A673 (cell line): ENCODE results near the gene IRF6. TPM values are rescaled to one million over a fixed set of nuclear protein-coding genes. Genes with fewer than 3 reads are reported as not detected.
A peak's percentile ranks its signal among the peaks of the same experiment; 100 is the strongest.

Experiments used
- BruUV-seq: library from RNA; stranded (reverse); fragments of 400-500 nt; replicated peaks from 2 replicates; lab custom pipeline; 2021; lab: Mats Ljungman, UMichigan
- CTCF ChIA-PET: fragments of 300-600 bp; sonication (Branson Sonifier 250); formaldehyde crosslinking; loops from one replicate; lab custom pipeline; 2022; ENCODE audit warnings: antibody characterized with exemption; lab: Charles Lee
- POLR2A ChIA-PET: fragments of 300-600 bp; sonication (Branson Sonifier 250); formaldehyde crosslinking; loops from one replicate; lab custom pipeline; 2022; ENCODE audit warnings: antibody characterized with exemption; ENCODE audit not compliant: low non-redundant PET; lab: Charles Lee
- DNase-seq: peaks from one replicate; pipeline ENCODE4 v3.0.0-alpha.2; 2015; ENCODE audit warnings: low spot score
- H3K27ac ChIP-seq: fragments of 200-600 bp; sonication (generic); 2 replicates; pipeline ENCODE4 v1.5.1; 2016; ENCODE audit warnings: mixed run types, low read depth, mild to moderate bottlenecking, mixed read lengths, antibody characterized with exemption, low read length; ENCODE audit not compliant: poor library complexity, severe bottlenecking
- H3K27me3 ChIP-seq: fragments of 200-600 bp; sonication (generic); replicated peaks from 2 replicates; pipeline ENCODE4 v1.6.1; 2017; ENCODE audit warnings: mixed run types, low read depth, mild to moderate bottlenecking, mixed read lengths, antibody characterized with exemption, low read length; ENCODE audit not compliant: insufficient read depth, poor library complexity
- H3K36me3 ChIP-seq: fragments of 200-600 bp; sonication (generic); 2 replicates; pipeline ENCODE4 v1.6.1; 2016; ENCODE audit warnings: mixed run types, mild to moderate bottlenecking, mixed read lengths, antibody characterized with exemption, low read length; ENCODE audit not compliant: insufficient read depth, poor library complexity, severe bottlenecking
- H3K4me1 ChIP-seq: fragments of 200-600 bp; sonication (generic); 2 replicates; pipeline ENCODE4 v1.6.1; 2017; ENCODE audit warnings: mixed run types, mild to moderate bottlenecking, mixed read lengths, antibody characterized with exemption, low read length; ENCODE audit not compliant: insufficient read depth, poor library complexity, severe bottlenecking
- H3K4me3 ChIP-seq: fragments of 200-600 bp; sonication (generic); 2 replicates; pipeline ENCODE4 v1.5.1; 2016; ENCODE audit warnings: low read depth, mixed run types, mild to moderate bottlenecking, mixed read lengths, low read length; ENCODE audit not compliant: poor library complexity, severe bottlenecking
- H3K9me3 ChIP-seq: fragments of 200-600 bp; sonication (generic); 2 replicates; pipeline ENCODE4 v1.6.1; 2016; ENCODE audit warnings: mixed run types, low read depth, mild to moderate bottlenecking, mixed read lengths, antibody characterized with exemption, low read length; ENCODE audit not compliant: poor library complexity, severe bottlenecking
- EZH2 ChIP-seq: fragments of 200-600 bp; sonication (generic); IDR thresholded peaks from 2 replicates; pipeline ENCODE4 v1.6.1; 2017; ENCODE audit warnings: borderline replicate concordance, low read depth, mild to moderate bottlenecking, mixed read lengths, antibody characterized with exemption, low read length; ENCODE audit not compliant: poor library complexity, severe bottlenecking
- intact Hi-C: fragments of 100-400 bp; cut with micrococcal nuclease; formaldehyde crosslinking; loops from one replicate; pipeline ENCODE4 v1.10.0; 2022; ENCODE audit not compliant: unreplicated experiment
- total RNA-seq: library from RNA; stranded (reverse); gene quantifications from 2 replicates; pipeline ENCODE4 v1.2.3, GENCODE V29; 2021
- TF ChIP-seq, protein P1 (sequence below): fragments of 300-800, 200-600 bp; sonication (generic); conservative IDR thresholded peaks from 2 replicates; pipeline ENCODE4 v1.5.1; 2017; ENCODE audit warnings: low read depth, mild to moderate bottlenecking, antibody characterized with exemption, low read length, moderate library complexity, mixed read lengths

The IRF6 gene
- total RNA-seq, 1 experiment from 2014 or later, result 0.17 TPM

DNA sequence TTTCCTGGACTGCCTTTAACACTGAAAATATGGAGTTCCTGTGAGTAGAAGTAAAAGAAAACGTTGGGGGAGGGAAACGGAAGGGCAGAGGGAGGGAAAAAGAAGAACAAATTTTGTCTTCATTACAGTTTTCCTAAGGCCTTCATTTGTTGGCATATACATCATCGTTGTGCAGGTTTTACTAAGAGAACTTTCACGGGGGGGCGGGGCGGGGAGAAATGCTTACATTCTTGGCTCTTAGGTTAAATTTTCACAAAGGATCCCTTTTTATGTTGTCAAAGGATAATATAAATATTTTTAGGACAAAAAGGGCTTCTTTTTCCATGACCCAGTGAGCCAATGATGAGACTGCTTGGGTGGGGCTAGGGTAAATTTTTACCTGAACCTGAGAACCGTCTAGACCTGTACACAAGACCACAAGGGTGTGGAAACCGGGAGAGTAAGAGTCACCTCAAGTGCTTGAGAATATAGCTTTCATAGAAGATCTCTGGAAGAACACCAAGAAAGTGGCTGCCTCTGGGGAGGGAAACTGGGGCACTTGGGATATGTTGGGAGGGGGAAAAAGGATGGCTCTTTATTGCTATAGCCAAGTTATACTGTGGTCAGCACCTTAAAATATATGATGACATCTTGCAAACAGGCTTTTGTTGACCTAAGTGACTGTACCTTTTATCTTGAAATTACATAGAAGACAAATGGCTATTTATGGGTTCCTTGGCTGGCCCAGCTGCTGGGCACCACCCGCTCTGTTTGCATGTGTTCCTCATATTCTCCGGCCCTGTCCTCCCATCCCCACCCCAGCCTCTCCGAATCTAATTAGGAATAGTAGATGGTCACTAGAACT, 19.9 kb upstream of the IRF6 start:
- POLR2A ChIA-PET, result no interaction called here
- Histone ChIP-seq H3K4me1 (peaks cover 11% of the 10 kb centered on the region), H3K4me3 (no peak overlapping the region), H3K36me3 (peaks cover 3% of the 10 kb centered on the region), H3K27ac (no peak overlapping the region), H3K27me3 (no peaks in the 10 kb centered on the region), H3K9me3 (no peaks in the 10 kb centered on the region)
- intact Hi-C loops, result no loop called here
- CTCF ChIA-PET, result no interaction called here
- TF ChIP-seq, protein P1, sequence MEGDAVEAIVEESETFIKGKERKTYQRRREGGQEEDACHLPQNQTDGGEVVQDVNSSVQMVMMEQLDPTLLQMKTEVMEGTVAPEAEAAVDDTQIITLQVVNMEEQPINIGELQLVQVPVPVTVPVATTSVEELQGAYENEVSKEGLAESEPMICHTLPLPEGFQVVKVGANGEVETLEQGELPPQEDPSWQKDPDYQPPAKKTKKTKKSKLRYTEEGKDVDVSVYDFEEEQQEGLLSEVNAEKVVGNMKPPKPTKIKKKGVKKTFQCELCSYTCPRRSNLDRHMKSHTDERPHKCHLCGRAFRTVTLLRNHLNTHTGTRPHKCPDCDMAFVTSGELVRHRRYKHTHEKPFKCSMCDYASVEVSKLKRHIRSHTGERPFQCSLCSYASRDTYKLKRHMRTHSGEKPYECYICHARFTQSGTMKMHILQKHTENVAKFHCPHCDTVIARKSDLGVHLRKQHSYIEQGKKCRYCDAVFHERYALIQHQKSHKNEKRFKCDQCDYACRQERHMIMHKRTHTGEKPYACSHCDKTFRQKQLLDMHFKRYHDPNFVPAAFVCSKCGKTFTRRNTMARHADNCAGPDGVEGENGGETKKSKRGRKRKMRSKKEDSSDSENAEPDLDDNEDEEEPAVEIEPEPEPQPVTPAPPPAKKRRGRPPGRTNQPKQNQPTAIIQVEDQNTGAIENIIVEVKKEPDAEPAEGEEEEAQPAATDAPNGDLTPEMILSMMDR, result no peak
- no peak for TF ChIP-seq EZH2
- BruUV-seq, result no TSS peak
- DNase-seq, result no peak

DNA sequence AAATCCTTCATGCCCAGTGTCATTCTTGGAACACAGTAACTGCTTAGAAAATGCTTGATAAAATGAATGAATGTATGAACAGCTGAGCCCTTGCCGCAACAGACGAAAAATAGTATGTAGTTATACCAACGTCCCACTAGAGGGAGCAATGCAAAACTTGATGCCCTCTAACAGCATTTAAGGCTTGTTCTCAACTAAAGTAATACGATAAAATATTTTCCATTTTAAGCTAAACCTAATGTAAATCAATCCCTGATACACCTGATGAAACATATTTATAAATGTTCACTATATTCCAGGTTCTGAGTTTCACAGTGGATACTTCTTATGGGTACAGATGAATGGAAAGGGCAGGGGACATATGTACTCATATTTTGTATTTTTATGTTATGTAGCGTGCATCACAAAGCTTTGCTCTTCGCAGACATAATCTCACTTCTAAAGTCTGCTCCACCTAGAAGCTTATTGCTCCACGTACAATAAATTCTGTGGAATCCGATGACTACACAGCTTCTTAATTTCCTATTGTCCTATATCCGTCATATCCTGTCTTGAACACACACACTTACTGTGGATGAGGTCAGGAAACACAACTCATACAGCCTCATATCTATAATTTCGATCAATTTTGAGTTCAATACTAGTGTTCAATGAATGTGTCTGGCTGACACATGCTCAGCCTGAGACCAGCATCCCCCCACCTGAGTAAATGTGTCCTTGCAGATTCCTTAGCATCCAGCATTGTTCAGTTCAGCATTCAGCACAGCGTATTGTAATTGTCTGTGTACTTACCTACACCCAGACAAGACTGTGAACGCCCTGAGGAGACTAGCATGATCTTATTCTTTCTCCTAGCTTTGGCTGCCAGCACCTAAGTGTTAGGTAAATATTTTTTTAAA, 17.4 kb upstream of the IRF6 start:
- no peak overlapping the region for H3K4me3 ChIP-seq
- intact Hi-C loops, result no loop called here

DNA sequence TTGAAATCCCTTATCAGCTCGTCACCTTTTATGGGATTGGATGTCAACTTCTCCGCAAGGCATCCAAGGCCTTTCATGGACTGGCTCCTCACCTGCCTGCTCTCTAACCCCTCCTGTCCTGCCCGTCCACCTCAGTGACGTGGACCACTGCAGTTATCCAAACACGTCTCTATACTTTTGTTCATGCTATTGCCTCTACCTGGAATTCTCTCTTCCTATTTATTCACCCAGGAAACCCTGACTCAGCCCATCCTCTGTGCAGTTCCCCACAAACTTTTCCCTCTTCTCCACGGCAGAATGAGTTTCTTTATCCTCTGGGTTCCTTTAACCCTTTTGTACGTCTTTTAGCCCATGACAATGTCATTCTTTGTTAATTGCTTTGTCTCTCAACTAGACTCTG, 16.8 kb upstream of the IRF6 start:
- Histone ChIP-seq H3K9me3 (no peaks in the 10 kb centered on the region), H3K27me3 (no peaks in the 10 kb centered on the region), H3K4me3 (no peak overlapping the region), H3K36me3 (no peaks in the 10 kb centered on the region), H3K27ac (no peak overlapping the region), H3K4me1 (no peaks in the 10 kb centered on the region)
- intact Hi-C loops, result no loop called here
- ChIA-PET POLR2A (interaction anchor here (0.6 kb wide), 2 partner anchors 97 to 551 kb away, joined by 3 read pairs; no protein-coding TSS in a partner anchor), CTCF (interaction anchor here (0.6 to 1.7 kb wide), 7 partner anchors 15 to 95 kb away, joined by 3 to 7 read pairs (median 3); partner anchors contain the start of gene C1orf74)
- no peak for DNase-seq
- TF ChIP-seq, protein P1, result no peak
- TF ChIP-seq EZH2, result no peak
- BruUV-seq, result no TSS peak

More for the DNA sequence above, 17.4 kb upstream of the IRF6 start:
- no TSS peak for BruUV-seq
- TF ChIP-seq EZH2, result no peak
- TF ChIP-seq, protein P1, result peak; percentile 85
- peak; percentile 79 for DNase-seq
- Histone ChIP-seq H3K4me1 (no peaks in the 10 kb centered on the region), H3K9me3 (no peaks in the 10 kb centered on the region), H3K27me3 (no peaks in the 10 kb centered on the region), H3K36me3 (no peaks in the 10 kb centered on the region), H3K27ac (no peak overlapping the region)
- ChIA-PET POLR2A (interaction anchor here (0.6 kb wide), 2 partner anchors 97 to 551 kb away, joined by 3 read pairs; no protein-coding TSS in a partner anchor), CTCF (interaction anchor here (0.6 to 1.7 kb wide), 10 partner anchors 11 to 247 kb away, joined by 3 to 7 read pairs (median 3); partner anchors contain the start of gene C1orf74)
